Measurements from ENCODE around the gene CFAP221. TPM values are rescaled to one million over a fixed set of nuclear protein-coding genes. Genes with fewer than 3 reads are reported as not detected.

Gene CFAP221
- total RNA-seq, 1 experiment from 2014 or later, result not detected

DNA sequence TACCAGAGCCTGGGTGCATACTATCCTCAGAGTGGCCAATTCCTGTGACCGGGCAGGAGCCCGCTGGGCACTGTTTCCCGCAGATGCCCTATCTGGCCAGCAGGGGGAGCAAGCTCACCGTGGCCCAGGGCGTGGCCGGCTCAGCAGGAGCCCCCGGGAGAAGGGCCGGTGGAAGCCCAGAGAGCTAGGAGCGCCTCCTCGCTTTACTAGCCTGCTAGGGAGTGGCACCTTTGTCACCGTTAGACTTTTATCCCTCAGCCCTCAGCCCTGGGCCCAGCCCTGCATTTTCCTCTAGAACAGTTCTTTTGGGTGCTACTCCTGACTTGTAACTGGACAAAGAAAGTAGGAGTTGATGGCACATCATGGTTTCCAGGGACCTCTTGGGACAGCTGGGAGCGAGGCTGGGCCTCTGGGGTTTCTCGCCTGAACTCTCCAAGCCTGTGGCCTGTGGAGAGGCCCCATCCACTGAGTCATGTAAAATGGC is 158.7 kb downstream of the CFAP221 start:
- no peak for TF ChIP-seq EZH2 (IDR thresholded peaks at IDR 0.05; ENCODE audit: low read depth)
- TF ChIP-seq, protein P1, sequence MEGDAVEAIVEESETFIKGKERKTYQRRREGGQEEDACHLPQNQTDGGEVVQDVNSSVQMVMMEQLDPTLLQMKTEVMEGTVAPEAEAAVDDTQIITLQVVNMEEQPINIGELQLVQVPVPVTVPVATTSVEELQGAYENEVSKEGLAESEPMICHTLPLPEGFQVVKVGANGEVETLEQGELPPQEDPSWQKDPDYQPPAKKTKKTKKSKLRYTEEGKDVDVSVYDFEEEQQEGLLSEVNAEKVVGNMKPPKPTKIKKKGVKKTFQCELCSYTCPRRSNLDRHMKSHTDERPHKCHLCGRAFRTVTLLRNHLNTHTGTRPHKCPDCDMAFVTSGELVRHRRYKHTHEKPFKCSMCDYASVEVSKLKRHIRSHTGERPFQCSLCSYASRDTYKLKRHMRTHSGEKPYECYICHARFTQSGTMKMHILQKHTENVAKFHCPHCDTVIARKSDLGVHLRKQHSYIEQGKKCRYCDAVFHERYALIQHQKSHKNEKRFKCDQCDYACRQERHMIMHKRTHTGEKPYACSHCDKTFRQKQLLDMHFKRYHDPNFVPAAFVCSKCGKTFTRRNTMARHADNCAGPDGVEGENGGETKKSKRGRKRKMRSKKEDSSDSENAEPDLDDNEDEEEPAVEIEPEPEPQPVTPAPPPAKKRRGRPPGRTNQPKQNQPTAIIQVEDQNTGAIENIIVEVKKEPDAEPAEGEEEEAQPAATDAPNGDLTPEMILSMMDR (conservative IDR thresholded peaks at IDR 0.05), result peak; percentile 100
- ChIA-PET POLR2A (ENCODE audit: unreplicated experiment) (interaction anchor here (0.7 kb wide), 1 partner anchor 260 kb away, joined by 6 read pairs; no protein-coding TSS in a partner anchor), CTCF (interaction anchor here (0.7 to 1.0 kb wide), 3 partner anchors 24 to 472 kb away, joined by 3 to 5 read pairs (median 3); partner anchors contain the start of gene TMEM177)
- no peak overlapping the region for H3K27ac ChIP-seq
- BruUV-seq (replicated peaks), result no TSS peak
- intact Hi-C loops (cut with micrococcal nuclease; ENCODE audit: unreplicated experiment), result loop anchor here (1.0 to 10.0 kb wide), 8 partner anchors 42 to 979 kb away; partner anchors contain the start of gene EPB41L5
- no peak overlapping the region for H2AFZ ChIP-seq
- H4K20me1 ChIP-seq (ENCODE audit: insufficient read depth), result no peaks in the 10 kb centered on the region; the same call in 1 of the 2 replicates
- no peak overlapping the region for H3K4me3 ChIP-seq
- H3K4me2 ChIP-seq, result 0 out of 2 replicates have a peak overlapping the region, but pooled peaks have one; percentile 9
- H3K9me2 ChIP-seq (ENCODE audit: insufficient read depth), result no peaks in the 10 kb centered on the region
- H3K36me3 ChIP-seq (ENCODE audit: low read depth), result no peaks in the 10 kb centered on the region
- no peaks in the 10 kb centered on the region for H3K27me3 ChIP-seq (ENCODE audit: insufficient read depth, low read depth)
- no peaks in the 10 kb centered on the region for H3K9me3 ChIP-seq (ENCODE audit: insufficient read depth, low read depth)
- no peaks in the 10 kb centered on the region for H3F3A ChIP-seq (ENCODE audit: insufficient read depth, low read depth)
- no peaks in the 10 kb centered on the region for H3K4me1 ChIP-seq (replicated peaks; ENCODE audit: insufficient read depth)
- DNase-seq, result peak; percentile 56 to 80
- H3K79me2 ChIP-seq (ENCODE audit: low read depth), result no peaks in the 10 kb centered on the region

DNA sequence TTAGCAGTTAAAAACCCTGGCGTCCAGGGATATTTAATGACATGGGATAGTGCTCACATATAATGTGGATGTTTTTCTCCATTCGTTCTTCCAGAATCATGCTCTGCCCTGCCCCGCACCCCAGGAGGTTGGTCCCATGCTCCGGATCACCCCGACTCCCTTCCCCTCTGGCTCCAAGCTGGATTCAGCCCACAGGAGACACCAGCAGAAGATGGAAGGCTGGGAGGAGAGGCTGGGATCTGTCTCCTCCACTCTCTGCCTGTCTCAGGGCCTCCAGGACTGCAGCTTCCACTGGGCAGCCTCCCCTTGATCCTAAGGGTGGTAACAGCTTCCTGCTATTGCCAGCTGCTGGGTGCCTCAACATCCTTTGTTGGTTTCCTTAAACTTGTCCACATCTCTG is 159.3 kb downstream of the CFAP221 start:
- Histone ChIP-seq H4K20me1 (ENCODE audit: insufficient read depth) (no peaks in the 10 kb centered on the region; the same call in 1 of the 2 replicates), H3K4me3 (no peak overlapping the region), H3K9me3 (ENCODE audit: insufficient read depth, low read depth) (no peaks in the 10 kb centered on the region), H2AFZ (no peak overlapping the region), H3K36me3 (ENCODE audit: low read depth) (no peaks in the 10 kb centered on the region), H3K9me2 (ENCODE audit: insufficient read depth) (no peaks in the 10 kb centered on the region), H3K4me2 (no peak overlapping the region), H3F3A (ENCODE audit: insufficient read depth, low read depth) (no peaks in the 10 kb centered on the region), H3K27me3 (ENCODE audit: insufficient read depth, low read depth) (no peaks in the 10 kb centered on the region), H3K27ac (no peak overlapping the region), H3K4me1 (replicated peaks; ENCODE audit: insufficient read depth) (no peaks in the 10 kb centered on the region), H3K79me2 (ENCODE audit: low read depth) (no peaks in the 10 kb centered on the region)
- CTCF ChIA-PET, result interaction anchor here (0.7 to 1.0 kb wide), 3 partner anchors 25 to 471 kb away, joined by 3 to 5 read pairs (median 3); partner anchors contain the start of gene TMEM177
- no peak for TF ChIP-seq EZH2 (IDR thresholded peaks at IDR 0.05; ENCODE audit: low read depth)
- TF ChIP-seq, protein P1 (conservative IDR thresholded peaks at IDR 0.05), result no peak
- POLR2A ChIA-PET (ENCODE audit: unreplicated experiment), result no interaction called here
- no peak for DNase-seq
- no TSS peak for BruUV-seq (replicated peaks)
- intact Hi-C loops (cut with micrococcal nuclease; ENCODE audit: unreplicated experiment), result loop anchor here (2.0 to 10.0 kb wide), 7 partner anchors 41 to 979 kb away; partner anchors contain the start of gene EPB41L5

DNA sequence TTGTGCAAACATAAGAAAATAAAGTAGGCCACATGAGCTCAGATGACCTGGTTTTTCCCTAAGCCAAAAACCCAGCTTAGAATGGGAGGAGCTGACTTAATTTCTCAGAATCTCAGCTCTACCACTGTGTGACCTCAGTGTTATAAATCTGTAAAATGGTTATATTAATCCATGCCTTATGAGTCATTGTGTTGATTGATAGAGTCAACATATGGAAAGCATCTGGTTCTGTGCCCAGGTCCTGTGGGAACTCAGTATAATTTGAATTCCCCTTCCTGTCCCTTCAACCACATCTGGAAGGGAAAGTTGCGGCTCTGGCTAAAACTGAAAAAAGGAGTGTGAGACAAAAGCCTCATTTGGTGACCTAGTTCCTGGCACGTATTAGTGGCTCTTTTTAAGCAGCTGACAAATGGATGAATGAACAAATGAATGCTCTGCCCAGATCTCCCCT is 160.4 kb downstream of the CFAP221 start:
- no peaks in the 10 kb centered on the region for H3K36me3 ChIP-seq (ENCODE audit: low read depth)
- no peak for DNase-seq
- no peak overlapping the region for H3K27ac ChIP-seq
- no peaks in the 10 kb centered on the region for H3K9me3 ChIP-seq (ENCODE audit: insufficient read depth, low read depth)
- no peak overlapping the region for H2AFZ ChIP-seq
- H3K4me2 ChIP-seq, result no peak overlapping the region
- no peaks in the 10 kb centered on the region for H3K9me2 ChIP-seq (ENCODE audit: insufficient read depth)
- H3K4me3 ChIP-seq, result no peak overlapping the region
- H3F3A ChIP-seq (ENCODE audit: insufficient read depth, low read depth), result no peaks in the 10 kb centered on the region
- no peaks in the 10 kb centered on the region for H3K79me2 ChIP-seq (ENCODE audit: low read depth)
- intact Hi-C loops (cut with micrococcal nuclease; ENCODE audit: unreplicated experiment), result loop anchor here (5.0 to 10.0 kb wide), 3 partner anchors 190 to 978 kb away; partner anchors contain the start of gene EPB41L5
- ChIA-PET CTCF (interaction anchor here (0.6 kb wide), 1 partner anchor 40 kb away, joined by 3 read pairs; no protein-coding TSS in a partner anchor), POLR2A (ENCODE audit: unreplicated experiment) (no interaction called here)
- no peaks in the 10 kb centered on the region for H3K4me1 ChIP-seq (replicated peaks; ENCODE audit: insufficient read depth)
- H3K27me3 ChIP-seq (ENCODE audit: insufficient read depth, low read depth), result no peaks in the 10 kb centered on the region
- no peaks in the 10 kb centered on the region; the same call in 1 of the 2 replicates for H4K20me1 ChIP-seq (ENCODE audit: insufficient read depth)
- no TSS peak for BruUV-seq (replicated peaks)
- TF ChIP-seq, protein P1 (conservative IDR thresholded peaks at IDR 0.05), result no peak
- no peak for TF ChIP-seq EZH2 (IDR thresholded peaks at IDR 0.05; ENCODE audit: low read depth)

Measured in PC-9 (cell line).